Upper lobe of left lung (tissue), 6 donors: ENCODE measurements around the gene CES4A. TPM values are rescaled to one million over a fixed set of nuclear protein-coding genes. Genes with fewer than 3 reads are reported as not detected.

ENCODE experiments used
- ATAC-seq, 2 donors: fragments of 200-7000 bp; cut with Tn5 transposase; one replicate each; pipeline ENCODE4 v1.9.1; 2022; ENCODE audit warnings: mild to moderate bottlenecking in 2 of 2, moderate library complexity in 2 of 2; ENCODE audit not compliant: low FRiP score in 2 of 2
- DNase-seq, 2 donors: peaks; one replicate each; pipeline ENCODE4 v3.0.0-alpha.2; 2019 to 2020
- H3K27ac ChIP-seq, 4 donors: fragments of 200-600 bp; sonication (generic); one replicate each; pipeline ENCODE4 v1.5.1; 2016 to 2019
- H3K27me3 ChIP-seq, 4 donors: fragments of 200-600 bp; sonication (generic); one replicate each; pipeline ENCODE4 v1.5.1; 2017 to 2019
- H3K36me3 ChIP-seq, 4 donors: fragments of 200-600 bp; sonication (generic); one replicate each; pipeline ENCODE4 v1.5.1; 2016 to 2019
- H3K4me1 ChIP-seq, 4 donors: fragments of 200-600 bp; sonication (generic); one replicate each; pipeline ENCODE4 v1.5.1; 2018 to 2019
- H3K4me3 ChIP-seq, 4 donors: fragments of 200-600 bp; sonication (generic); one replicate each; pipeline ENCODE4 v1.5.1; 2017 to 2019; ENCODE audit warnings: mild to moderate bottlenecking in 2 of 4, moderate library complexity in 1 of 4
- H3K9me3 ChIP-seq, 4 donors: fragments of 200-600 bp; sonication (generic); one replicate each; pipeline ENCODE4 v1.5.1; 2018 to 2019
- EP300 ChIP-seq, 4 donors: sonication (generic); formaldehyde crosslinking; IDR thresholded peaks; one replicate each; pipeline ENCODE4 v1.5.1; 2017; ENCODE audit warnings: antibody characterized with exemption in 4 of 4, control low read depth in 2 of 4
- POLR2A ChIP-seq, 4 donors: fragments of 450-650 bp; IDR thresholded peaks; one replicate each; pipeline ENCODE4 v1.5.1; 2016 to 2017; ENCODE audit warnings: antibody characterized with exemption in 4 of 4, mild to moderate bottlenecking in 2 of 4
- POLR2AphosphoS5 ChIP-seq, 2 donors: sonication (generic); formaldehyde crosslinking; IDR thresholded peaks; one replicate each; pipeline ENCODE4 v1.5.1; 2017; ENCODE audit warnings: antibody characterized with exemption in 2 of 2
- WGBS, 2 donors: methylation state at CpG; one replicate each; pipeline ENCODE4 v1.1.5; 2017 to 2018; 5-methylcytosine and 5-hydroxymethylcytosine counted together
- total RNA-seq, 6 donors: library from RNA; depleted of rRNA in 4 of 6; stranded (reverse); fragments of >200 nt in 4 of 6; gene quantifications; one replicate each; pipeline versions ENCODE4 v1.1.0 to v1.2.1, GENCODE V29; 2016 to 2021
- TF ChIP-seq, protein P1 (sequence below), 6 experiments: fragments of 450-650 bp in 4 of 6; fragments of 200-600 bp in 2 of 6; sonication (generic) in 2 of 6; IDR thresholded peaks; one replicate each; pipeline ENCODE4 v1.5.1; 2016 to 2019; ENCODE audit warnings: antibody characterized with exemption in 6 of 6
- donor health status: DM: no; HTN: no; CAD: no; lungs with moderate emphysema.
- donor health status: DM: no; HTN: yes; CAD: no; lungs with severe emphysema.

Gene CES4A
- total RNA-seq, 6 donors from 2014 or later, result 9.9 to 39.7 (median 20.2) TPM

DNA sequence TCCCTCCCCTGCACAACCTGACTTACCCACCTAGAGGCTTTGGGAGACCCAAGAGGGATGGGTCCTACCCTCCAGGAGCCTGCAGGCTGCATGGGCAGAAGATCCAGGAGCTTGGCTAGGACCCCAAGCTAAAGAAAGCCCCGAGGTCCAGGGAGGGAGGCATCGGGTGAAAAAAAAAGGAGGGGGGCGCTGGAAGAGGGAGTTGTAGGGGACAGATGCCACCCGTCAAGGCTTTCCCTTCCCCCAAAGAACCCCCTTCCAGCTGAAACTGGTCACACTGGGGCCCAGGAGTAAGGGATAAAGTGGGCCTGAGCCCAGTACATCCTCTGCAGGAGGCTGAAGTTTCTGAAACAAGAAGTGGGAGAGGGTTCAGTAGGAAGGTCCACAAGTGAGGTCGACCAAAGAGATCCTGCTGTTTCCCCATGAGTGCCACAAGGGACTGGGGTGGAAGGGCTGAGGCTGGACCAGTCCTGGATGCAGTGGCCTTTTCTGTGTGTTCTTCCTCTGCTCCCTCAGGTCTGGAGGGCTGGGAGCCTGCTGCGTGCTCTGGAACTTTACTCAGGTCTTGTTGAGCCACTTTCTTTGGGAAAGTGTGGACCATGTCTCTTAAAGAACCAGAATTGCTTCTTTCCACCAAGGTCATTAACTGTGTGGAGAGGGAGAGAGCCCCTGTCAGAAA lies 26.4 kb downstream of the CES4A start:
- Histone ChIP-seq H3K4me1 (peaks cover 9 to 16% (median 15%) of the 10 kb centered on the region in 4 donors), H3K27me3 (peaks cover 0 to 6% (median 1%) of the 10 kb centered on the region in 4 donors), H3K36me3 (no peaks in the 10 kb centered on the region), H3K4me3 (peak overlapping the region in 3 of 4 donors; percentile 52 to 64 (median 59)), H3K9me3 (no peaks in the 10 kb centered on the region), H3K27ac (peak overlapping the region in 3 of 4 donors; percentile 30 to 66 (median 49))
- TF ChIP-seq POLR2AphosphoS5 (IDR thresholded peaks at IDR 0.05), result no peak
- TF ChIP-seq EP300 (IDR thresholded peaks at IDR 0.05), result no peak
- no peak for TF ChIP-seq POLR2A (IDR thresholded peaks at IDR 0.05)
- TF ChIP-seq, protein P1, sequence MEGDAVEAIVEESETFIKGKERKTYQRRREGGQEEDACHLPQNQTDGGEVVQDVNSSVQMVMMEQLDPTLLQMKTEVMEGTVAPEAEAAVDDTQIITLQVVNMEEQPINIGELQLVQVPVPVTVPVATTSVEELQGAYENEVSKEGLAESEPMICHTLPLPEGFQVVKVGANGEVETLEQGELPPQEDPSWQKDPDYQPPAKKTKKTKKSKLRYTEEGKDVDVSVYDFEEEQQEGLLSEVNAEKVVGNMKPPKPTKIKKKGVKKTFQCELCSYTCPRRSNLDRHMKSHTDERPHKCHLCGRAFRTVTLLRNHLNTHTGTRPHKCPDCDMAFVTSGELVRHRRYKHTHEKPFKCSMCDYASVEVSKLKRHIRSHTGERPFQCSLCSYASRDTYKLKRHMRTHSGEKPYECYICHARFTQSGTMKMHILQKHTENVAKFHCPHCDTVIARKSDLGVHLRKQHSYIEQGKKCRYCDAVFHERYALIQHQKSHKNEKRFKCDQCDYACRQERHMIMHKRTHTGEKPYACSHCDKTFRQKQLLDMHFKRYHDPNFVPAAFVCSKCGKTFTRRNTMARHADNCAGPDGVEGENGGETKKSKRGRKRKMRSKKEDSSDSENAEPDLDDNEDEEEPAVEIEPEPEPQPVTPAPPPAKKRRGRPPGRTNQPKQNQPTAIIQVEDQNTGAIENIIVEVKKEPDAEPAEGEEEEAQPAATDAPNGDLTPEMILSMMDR (IDR thresholded peaks at IDR 0.05), result no peak
- DNase-seq (no peak), ATAC-seq (no peak)
- WGBS, 2 donors, result 62 to 66% methylated on average over 5 to 6 of the region's 6 CpGs

DNA sequence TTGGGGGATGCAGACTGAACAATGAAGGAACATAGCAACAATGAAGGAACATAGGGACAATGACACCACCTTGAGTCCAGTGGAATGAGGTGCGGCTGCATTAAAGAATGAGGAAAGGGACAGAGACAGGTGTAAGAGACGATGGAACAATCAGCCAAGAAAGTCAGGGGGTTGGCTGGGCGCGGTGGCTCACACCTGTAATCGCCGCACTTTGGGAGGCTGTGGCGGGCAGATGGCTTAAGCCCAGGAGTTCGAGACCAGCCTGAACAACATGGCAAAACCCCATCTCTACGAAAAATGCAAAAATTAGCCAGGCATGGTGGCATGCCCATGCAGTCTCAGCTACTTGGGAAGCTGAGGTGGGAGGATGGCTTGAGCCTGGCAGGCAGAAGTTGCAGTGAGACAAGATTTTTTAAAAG lies 26.9 kb downstream of the CES4A start:
- H3K27me3 ChIP-seq, result peaks cover 0 to 6% (median 1%) of the 10 kb centered on the region in 4 donors
- no peaks in the 10 kb centered on the region for H3K9me3 ChIP-seq
- WGBS, 2 donors, result 92 to 93% methylated on average over 9 of the region's 9 CpGs
- TF ChIP-seq, protein P1 (IDR thresholded peaks at IDR 0.05), result no peak
- TF ChIP-seq POLR2A (IDR thresholded peaks at IDR 0.05) (no peak), EP300 (IDR thresholded peaks at IDR 0.05) (no peak), POLR2AphosphoS5 (IDR thresholded peaks at IDR 0.05) (no peak)
- H3K27ac ChIP-seq, result no peak overlapping the region
- DNase-seq (peak in 1 of 2 donors; percentile 12), ATAC-seq (no peak)
- H3K4me3 ChIP-seq, result no peak overlapping the region
- H3K4me1 ChIP-seq, result peaks cover 9 to 16% (median 15%) of the 10 kb centered on the region in 4 donors
- H3K36me3 ChIP-seq, result no peaks in the 10 kb centered on the region

DNA sequence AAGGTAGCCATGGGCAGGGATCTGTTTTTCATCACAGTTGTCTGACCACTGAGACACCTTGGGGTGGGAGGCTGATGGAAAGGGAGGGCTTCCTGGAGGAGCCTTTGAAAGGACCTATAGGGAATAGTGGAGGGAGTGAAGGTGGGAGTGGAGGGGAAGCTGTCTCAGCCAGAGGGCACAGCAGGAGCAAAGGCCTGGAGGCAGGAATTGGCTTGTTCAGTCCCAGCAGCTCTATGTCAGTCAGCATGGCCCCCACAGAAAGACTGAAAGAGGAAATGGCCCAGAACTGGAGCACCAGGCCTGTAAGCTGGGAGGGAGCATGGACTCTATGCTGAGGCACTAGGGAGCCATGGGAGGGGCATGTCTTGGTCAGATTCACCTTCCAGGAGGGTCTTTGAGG lies 27.8 kb downstream of the CES4A start:
- Histone ChIP-seq H3K9me3 (no peaks in the 10 kb centered on the region), H3K4me3 (no peak overlapping the region), H3K36me3 (no peaks in the 10 kb centered on the region), H3K27me3 (peaks cover 0 to 6% (median 1%) of the 10 kb centered on the region in 4 donors), H3K27ac (no peak overlapping the region), H3K4me1 (peaks cover 9 to 16% (median 15%) of the 10 kb centered on the region in 4 donors)
- DNase-seq (no peak), ATAC-seq (no peak)
- TF ChIP-seq, protein P1 (IDR thresholded peaks at IDR 0.05), result no peak
- TF ChIP-seq POLR2AphosphoS5 (IDR thresholded peaks at IDR 0.05), result no peak
- no peak for TF ChIP-seq POLR2A (IDR thresholded peaks at IDR 0.05)

DNA sequence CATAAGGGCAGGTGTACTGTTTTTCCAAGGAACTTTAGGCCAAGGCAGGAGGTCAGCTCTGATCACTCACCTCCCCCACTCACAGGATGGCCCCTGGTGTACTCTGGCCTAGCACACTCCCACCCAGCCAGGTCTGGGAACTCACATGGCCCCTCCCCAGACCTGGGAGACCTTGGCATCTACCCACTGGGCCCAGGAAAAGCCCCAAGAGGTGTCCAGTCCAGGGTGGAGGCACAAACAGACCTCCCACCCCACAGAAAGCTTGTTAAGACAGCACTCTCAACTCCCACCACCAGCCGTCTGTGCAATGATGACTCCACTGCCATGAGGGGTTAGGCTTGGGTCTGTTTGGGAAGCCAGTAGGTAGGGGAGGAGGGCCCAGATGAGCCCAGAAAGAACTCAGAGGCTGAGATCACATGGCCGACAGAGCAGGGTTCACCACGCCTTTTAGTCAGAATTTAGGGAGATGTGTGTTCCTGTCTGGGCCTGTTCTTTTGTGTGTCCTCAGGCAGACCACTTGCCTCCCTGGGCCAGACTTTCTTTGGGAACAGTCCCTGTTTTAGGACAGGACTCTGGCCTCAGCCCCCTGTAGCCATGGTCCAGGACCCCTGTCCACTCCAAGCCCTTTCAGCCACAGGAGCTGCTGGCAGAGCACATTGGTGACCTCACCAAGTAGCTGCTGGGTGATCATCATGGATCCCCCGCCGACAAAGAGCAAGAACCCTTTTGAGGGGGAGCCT lies 28.5 kb downstream of the CES4A start:
- Histone ChIP-seq H3K36me3 (no peaks in the 10 kb centered on the region), H3K27me3 (peaks cover 0 to 6% (median 1%) of the 10 kb centered on the region in 4 donors), H3K9me3 (no peaks in the 10 kb centered on the region), H3K27ac (no peak overlapping the region), H3K4me1 (peaks cover 9 to 16% (median 15%) of the 10 kb centered on the region in 4 donors), H3K4me3 (no peak overlapping the region)
- 86 to 93% methylated on average over 5 of the region's 5 CpGs for WGBS, 2 donors
- DNase-seq (no peak), ATAC-seq (no peak)
- TF ChIP-seq POLR2AphosphoS5 (IDR thresholded peaks at IDR 0.05) (no peak), POLR2A (IDR thresholded peaks at IDR 0.05) (no peak), EP300 (IDR thresholded peaks at IDR 0.05) (no peak)
- TF ChIP-seq, protein P1 (IDR thresholded peaks at IDR 0.05), result no peak
